HepG2 (cell line): ENCODE data around the gene SUPV3L1. TPM values are rescaled to one million over a fixed set of nuclear protein-coding genes. Genes with fewer than 3 reads are reported as not detected.
"Not testable (repeated sequence)": the region's sequence is repeated elsewhere in the genome, so short reads cannot be mapped to it uniquely, and the experiment has no call there.

ENCODE experiments used
- ATAC-seq: fragments of 200-7000 bp; cut with Tn5 transposase; 3 replicates; pipeline ENCODE4 v1.9.1; 2020; ENCODE audit warnings: mild to moderate bottlenecking, moderate library complexity
- BruUV-seq: library from RNA; stranded (reverse); fragments of 400-500 nt; replicated peaks from 2 replicates; lab custom pipeline; 2021; lab: Mats Ljungman, UMichigan
- CTCF ChIA-PET: fragments of 300-600 bp; formaldehyde crosslinking; extraction: SDS; loops from one replicate; lab custom pipeline; 2021; ENCODE audit warnings: low total read pairs, inconsistent platforms, low intra/inter-chr PET ratio; lab: Yijun Ruan, JAX
- POLR2A ChIA-PET: fragments of 350-600 bp; sonication (Branson Sonifier 250); formaldehyde crosslinking; loops from one replicate; lab custom pipeline; 2020; ENCODE audit warnings: antibody characterized with exemption, inconsistent platforms; lab: Yijun Ruan, JAX
- DNase-seq: peaks from one replicate; pipeline ENCODE4 v3.0.0-alpha.2; 2015; ENCODE audit warnings: low spot score
- FAIRE-seq: peaks from 3 replicates; lab custom pipeline; 2011; peaks lifted over from hg19 to GRCh38; lab: Jason Lieb, UNC
- H2AFZ ChIP-seq: one replicate; pipeline ENCODE4 v1.6.1; 2011; ENCODE audit warnings: low read length, inconsistent platforms
- H3K27ac ChIP-seq: fragments of 300-600 bp; 3 replicates; pipeline ENCODE4 v1.8.0; 2011; ENCODE audit warnings: mixed run types, mild to moderate bottlenecking, mixed read lengths, low read length, inconsistent platforms; ENCODE audit not compliant: insufficient read depth; ENCODE audit errors: extremely low read length
- H3K27me3 ChIP-seq, 2 experiments: fragments of 200-600 bp in 1 of 2; 2 replicates in 1 of 2; 3 replicates in 1 of 2; pipeline versions ENCODE4 v1.6.0 to v1.8.0; 2011; ENCODE audit warnings: low read length in 2 of 2, mild to moderate bottlenecking in 2 of 2, moderate library complexity in 2 of 2, inconsistent platforms in 1 of 2; ENCODE audit not compliant: insufficient read depth in 2 of 2, control insufficient read depth in 1 of 2
- H3K36me3 ChIP-seq, 2 experiments: fragments of 200-600 bp in 1 of 2; replicated peaks in 1 of 2; 2 replicates in 1 of 2; 3 replicates in 1 of 2; pipeline versions ENCODE4 v1.5.1 to v1.8.0; 2011; ENCODE audit warnings: low read length in 2 of 2, inconsistent platforms in 1 of 2; ENCODE audit not compliant: insufficient read depth in 2 of 2, control insufficient read depth in 1 of 2
- H3K4me1 ChIP-seq: 2 replicates; pipeline ENCODE4 v1.5.1; 2012; ENCODE audit warnings: low read length, inconsistent platforms; ENCODE audit not compliant: insufficient read depth
- H3K4me2 ChIP-seq: 2 replicates; pipeline ENCODE4 v1.6.0; 2011; ENCODE audit warnings: low read depth, low read length, inconsistent platforms
- H3K4me3 ChIP-seq, 3 experiments: fragments of 200-600 bp in 1 of 3; sonication (generic), shearing (Covaris generic) in 1 of 3; replicated peaks in 1 of 3; 2 replicates each; pipeline ENCODE4 v1.5.1; 2011 to 2016; ENCODE audit warnings: low read length in 3 of 3, inconsistent platforms in 2 of 3, low read depth in 2 of 3, mild to moderate bottlenecking in 2 of 3, control low read depth in 1 of 3, mixed read lengths in 1 of 3; ENCODE audit not compliant: insufficient read depth in 1 of 3
- H3K79me2 ChIP-seq: one replicate; pipeline ENCODE4 v1.6.1; 2011; ENCODE audit warnings: low read length, inconsistent platforms; ENCODE audit not compliant: insufficient read depth
- H3K9ac ChIP-seq: 2 replicates; pipeline ENCODE4 v1.6.0; 2011; ENCODE audit warnings: mild to moderate bottlenecking, low read depth, low read length, inconsistent platforms; ENCODE audit not compliant: insufficient read depth
- H3K9me3 ChIP-seq: 2 replicates; pipeline ENCODE4 v1.5.1; 2012; ENCODE audit warnings: mild to moderate bottlenecking, low read length
- H4K20me1 ChIP-seq: 2 replicates; pipeline ENCODE4 v1.6.0; 2011; ENCODE audit warnings: inconsistent platforms, mild to moderate bottlenecking, low read length, moderate library complexity; ENCODE audit not compliant: insufficient read depth
- CREB1 ChIP-seq, 2 experiments: fragments of 450-650 bp in 1 of 2; IDR thresholded peaks; 2 replicates each; pipeline ENCODE4 v1.6.1; 2016 to 2017; ENCODE audit warnings: control low read depth in 1 of 2, mild to moderate bottlenecking in 1 of 2, missing compliant biosample characterization in 1 of 2, missing genetic modification characterization in 1 of 2
- ESRRA ChIP-seq: sonication (generic); formaldehyde crosslinking; IDR thresholded peaks from 2 replicates; pipeline ENCODE4 v1.5.1; 2020; ENCODE audit warnings: mild to moderate bottlenecking, low read depth, missing genetic modification reagents
- MIER2 ChIP-seq: IDR thresholded peaks from 2 replicates; pipeline ENCODE4 v1.6.1; 2016; ENCODE audit warnings: missing biosample characterization, missing genetic modification reagents
- NFAT5 ChIP-seq: sonication (generic); formaldehyde crosslinking; IDR thresholded peaks from 2 replicates; pipeline ENCODE4 v1.4.0; 2020; ENCODE audit warnings: missing genetic modification reagents
- NFYC ChIP-seq: IDR thresholded peaks from 2 replicates; pipeline ENCODE4 v1.6.1; 2016; ENCODE audit warnings: missing genetic modification reagents, missing compliant biosample characterization
- ZFY ChIP-seq: sonication (generic); formaldehyde crosslinking; IDR thresholded peaks from 2 replicates; pipeline ENCODE4 v1.4.0; 2020; ENCODE audit warnings: missing genetic modification reagents
- ZNF337 ChIP-seq: sonication (generic); formaldehyde crosslinking; IDR thresholded peaks from 2 replicates; pipeline ENCODE4 v1.5.1; 2020; ENCODE audit warnings: missing genetic modification reagents, low read depth, mild to moderate bottlenecking, borderline replicate concordance
- ZNF75D ChIP-seq: sonication (generic); formaldehyde crosslinking; IDR thresholded peaks from 2 replicates; pipeline ENCODE4 v1.8.1; 2023; ENCODE audit warnings: missing genetic modification reagents, mild to moderate bottlenecking, borderline replicate concordance
- ZNF788 ChIP-seq: sonication (generic); formaldehyde crosslinking; IDR thresholded peaks from 2 replicates; pipeline ENCODE4 v1.5.0; 2020; ENCODE audit warnings: mild to moderate bottlenecking, missing genetic modification reagents, borderline replicate concordance
- ZXDC ChIP-seq: sonication (generic); formaldehyde crosslinking; IDR thresholded peaks from 2 replicates; pipeline ENCODE4 v1.5.0; 2020; ENCODE audit warnings: mild to moderate bottlenecking, missing genetic modification reagents
- WGBS: methylation state at CpG from one replicate; pipeline ENCODE4 v1.1.6; 2017; ENCODE audit warnings: low lambda C conversion rate; 5-methylcytosine and 5-hydroxymethylcytosine counted together
- in situ Hi-C: cut with HindIII; loops from 2 replicates; pipeline ENCODE4 v1.10.0; 2017; ENCODE audit warnings: low pct_unique_long_range_greater_than_20kb; ENCODE audit not compliant: extremely low pct_ligation_motif_present
- intact Hi-C: fragments of 100-400 bp; cut with micrococcal nuclease; formaldehyde crosslinking; loops from one replicate; pipeline ENCODE4 v1.10.0; 2022; ENCODE audit not compliant: unreplicated experiment
- polyA plus RNA-seq, 8 experiments: library from polyadenylated mRNA; depleted of rRNA in 3 of 8; stranded (reverse) in 7 of 8; unstranded in 1 of 8; fragments of >200 nt; fragmentation: Illumina TruSeq in 4 of 8; extraction: Trizol in 4 of 8; gene quantifications; 2 replicates each; pipeline versions ENCODE4 v1.2.1 to v1.2.3, GENCODE V29; 2011 to 2016; ENCODE audit warnings: low read depth in 4 of 8, missing spikeins in 1 of 8, mixed read lengths in 1 of 8; ENCODE audit not compliant: insufficient read depth in 1 of 8
- total RNA-seq, 5 experiments: library from RNA; depleted of rRNA; stranded (reverse); fragments of >200 nt; fragmentation: Illumina TruSeq; extraction: Trizol; gene quantifications; 2 replicates each; pipeline ENCODE4 v1.2.3, GENCODE V29; 2016; ENCODE audit warnings: low read depth in 1 of 5

The SUPV3L1 gene
- total and polyA plus RNA-seq, 2 of the 13 experiments (the other 11 are each of a cell fraction or from before 2014, with no cell fraction given) = 28.8 to 45.7 TPM

GRCh38 chr10:69175326-69175725 lies 4.7 kb upstream of the SUPV3L1 start:
- H3K36me3 ChIP-seq, H2AFZ ChIP-seq, H3K9me3 ChIP-seq, H3K4me2 ChIP-seq, H3K9ac ChIP-seq, H3K27ac ChIP-seq, DNase-seq, CTCF ChIA-PET, BruUV-seq, ATAC-seq, FAIRE-seq, H4K20me1 ChIP-seq, H3K27me3 ChIP-seq, H3K79me2 ChIP-seq, in situ Hi-C loops, H3K4me3 ChIP-seq: not testable (repeated sequence)
- 93% methylated on average over 3 of the region's 4 CpGs for WGBS
- intact Hi-C loops = loop anchor here (5.0 to 10.0 kb wide), 2 partner anchors 51 to 188 kb away; partner anchors contain the start of genes KIFBP and VPS26A
- POLR2A ChIA-PET = interaction anchor here (0.5 kb wide), 1 partner anchor 878 kb away, joined by 3 read pairs; the partner anchor contains the start of gene MACROH2A2
- H3K4me1 ChIP-seq = peaks cover 14% of the 10 kb centered on the region
- TF ChIP-seq NFYC (CRISPR knock-in tag) = 0 out of 2 replicates have a peak, but pooled peaks have one; percentile 15

GRCh38 chr10:69176823-69177222 lies 3.2 kb upstream of the SUPV3L1 start:
- Histone ChIP-seq H3K27ac (no peak overlapping the region), H3K27me3 (no peaks in the 10 kb centered on the region; a peak in 1 of 5 replicates), H3K9me3 (no peaks in the 10 kb centered on the region), H3K4me1 (peaks cover 22% of the 10 kb centered on the region), H3K9ac (no peak overlapping the region), H4K20me1 (no peaks in the 10 kb centered on the region), H2AFZ (no peak overlapping the region), H3K4me3 (no peak overlapping the region), H3K4me2 (no peak overlapping the region), H3K36me3 (peaks cover 0 to under 1% of the 10 kb centered on the region in 2 experiments; a peak in 2 of 5 replicates), H3K79me2 (peaks cover 25% of the 10 kb centered on the region)
- ChIA-PET POLR2A (no interaction called here), CTCF (no interaction called here)
- intact Hi-C loops = loop anchor here (5.0 to 10.0 kb wide), 2 partner anchors 52 to 190 kb away; partner anchors contain the start of genes KIFBP and VPS26A
- no peak for FAIRE-seq
- DNase-seq = no peak
- in situ Hi-C loops = no loop called here
- 89% methylated on average over 2 of the region's 2 CpGs for WGBS
- ATAC-seq = no peak
- TF ChIP-seq MIER2 (CRISPR knock-in tag) (no peak), NFAT5 (CRISPR knock-in tag) (no peak), ZNF337 (CRISPR knock-in tag) (no peak), ZNF75D (CRISPR knock-in tag) (no peak), ZXDC (no peak), CREB1 (IDR thresholded peaks at IDR 0.05) (no peak), CREB1 (CRISPR knock-in tag; IDR thresholded peaks at IDR 0.05) (no peak), ZNF788 (no peak), ESRRA (CRISPR knock-in tag) (no peak), ZFY (CRISPR knock-in tag) (no peak)
- no TSS peak for BruUV-seq
